ENCODE measurements around the gene INPPL1.
"Not testable (repeated sequence)": the region's sequence is repeated elsewhere in the genome, so short reads cannot be mapped to it uniquely, and the experiment has no call there.

INPPL1 gene

DNA sequence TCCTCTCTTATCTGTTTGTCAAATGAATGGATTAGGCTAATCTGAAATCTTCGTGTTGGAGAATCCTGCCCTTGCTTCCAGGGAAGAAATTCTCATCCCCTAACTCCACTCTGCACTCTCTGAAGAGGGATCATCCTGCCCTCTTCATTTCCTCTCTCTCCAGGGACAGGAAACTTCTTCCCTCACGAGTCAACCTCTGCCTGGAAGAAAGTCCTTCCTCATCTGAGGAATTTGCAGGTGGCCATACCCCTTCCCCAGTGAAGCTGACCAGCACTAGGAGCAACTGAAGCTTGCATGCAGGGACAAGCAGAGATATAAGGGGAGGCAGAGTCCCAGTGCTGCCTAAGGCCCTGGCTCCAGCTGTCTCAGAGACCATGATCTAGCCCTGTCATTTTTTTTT, 23.0 kb downstream of the INPPL1 start:
- no peak for DNase-seq

DNA sequence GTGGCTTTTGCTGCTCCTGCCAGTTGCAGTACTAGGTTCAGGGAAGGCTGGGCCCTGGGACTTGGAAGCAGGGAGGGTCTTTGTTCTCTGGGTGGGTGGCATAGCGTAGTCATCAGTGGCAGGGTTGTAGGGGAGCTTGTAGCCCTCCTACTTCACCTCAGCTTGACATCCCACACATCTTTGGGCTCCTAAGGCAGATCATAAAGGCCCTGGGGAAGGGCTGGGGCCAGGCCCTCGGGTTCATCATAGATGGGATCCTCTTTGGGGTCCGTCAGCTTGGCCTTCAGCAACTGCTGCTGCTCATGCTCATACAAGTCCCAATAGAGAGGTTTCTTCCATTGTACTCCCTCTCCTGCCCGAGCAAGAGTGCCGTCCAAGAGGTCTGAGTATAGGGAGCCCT, 25.4 kb downstream of the INPPL1 start:
- no peak for DNase-seq

DNA sequence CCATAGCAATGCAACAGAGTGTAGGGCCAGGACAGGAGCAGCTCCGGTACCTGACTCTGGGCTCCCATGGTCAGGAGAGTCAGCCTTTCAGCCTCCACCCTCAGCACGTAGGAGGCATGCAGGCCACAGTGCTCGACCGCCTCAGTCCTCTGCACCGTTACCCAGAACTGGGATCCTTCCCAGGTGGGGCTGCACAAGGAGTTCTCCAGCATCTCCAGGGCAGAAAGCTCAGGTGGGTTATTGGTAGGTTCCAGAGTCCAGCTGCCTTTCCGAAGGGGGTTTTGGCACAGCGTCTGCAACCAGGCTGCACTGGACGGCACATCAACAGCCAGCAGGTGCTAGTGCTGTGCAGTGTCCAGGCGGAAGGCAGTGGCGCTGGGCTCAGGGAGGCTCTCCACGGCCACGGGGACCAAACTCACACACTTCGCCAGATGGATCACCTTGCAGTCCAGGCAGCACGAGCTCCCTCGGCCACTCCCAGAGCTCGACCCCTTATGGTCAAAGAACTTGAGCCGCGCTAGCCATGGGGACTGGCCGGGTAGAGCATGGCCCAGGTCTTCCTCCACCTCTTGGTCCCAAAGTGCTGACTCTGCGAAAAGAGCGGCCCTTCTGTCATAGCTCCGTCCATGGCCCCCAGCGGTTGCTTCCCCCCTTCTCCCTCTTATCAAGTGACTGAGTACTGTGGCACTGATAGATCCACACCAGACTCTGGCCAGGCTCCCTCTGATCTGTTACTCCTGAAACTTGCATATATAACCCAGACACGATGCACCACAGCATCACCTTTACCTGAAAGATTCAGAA, 26.3 kb downstream of the INPPL1 start:
- no peak for DNase-seq

DNA sequence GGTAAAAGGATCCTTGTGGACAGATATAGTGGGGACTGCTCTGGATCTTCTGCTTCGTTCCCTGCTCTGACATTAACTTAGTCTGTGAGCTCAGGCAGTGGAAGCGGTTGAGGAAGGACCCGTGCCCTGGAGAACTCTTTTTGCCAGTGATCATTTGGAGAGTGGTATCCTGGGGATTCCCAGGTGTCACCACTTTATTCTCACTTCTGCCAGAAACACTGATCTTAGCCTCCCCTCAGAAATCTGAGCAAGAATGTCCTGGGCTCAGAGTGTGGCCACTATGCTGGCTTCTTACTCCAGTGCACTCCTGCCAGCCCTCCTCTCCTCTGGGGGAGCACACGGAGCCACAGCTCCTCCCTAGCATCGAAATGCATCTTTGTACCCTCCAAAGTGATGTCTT, 27.0 kb downstream of the INPPL1 start:
- DNase-seq: no peak

DNA sequence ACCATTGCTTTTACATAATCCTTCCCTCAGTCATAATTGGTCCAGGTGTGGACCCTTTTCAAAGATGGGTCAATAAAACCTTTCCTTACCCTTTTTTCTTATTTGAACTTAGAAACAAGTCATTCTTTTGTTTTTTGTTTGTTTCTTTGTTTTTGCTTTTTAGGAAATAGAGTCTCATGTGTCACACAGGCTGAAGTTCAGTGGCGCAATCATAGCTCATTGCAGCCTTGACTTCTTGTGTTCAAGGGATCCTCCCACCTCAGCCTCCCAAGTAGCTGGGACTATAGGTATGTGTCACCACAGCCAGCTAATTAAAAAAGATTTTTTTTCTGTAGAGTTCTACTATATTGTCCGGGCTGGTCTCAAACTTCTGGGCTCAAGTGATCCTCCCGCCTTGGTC, 28.8 kb downstream of the INPPL1 start:
- DNase-seq: no peak

DNA sequence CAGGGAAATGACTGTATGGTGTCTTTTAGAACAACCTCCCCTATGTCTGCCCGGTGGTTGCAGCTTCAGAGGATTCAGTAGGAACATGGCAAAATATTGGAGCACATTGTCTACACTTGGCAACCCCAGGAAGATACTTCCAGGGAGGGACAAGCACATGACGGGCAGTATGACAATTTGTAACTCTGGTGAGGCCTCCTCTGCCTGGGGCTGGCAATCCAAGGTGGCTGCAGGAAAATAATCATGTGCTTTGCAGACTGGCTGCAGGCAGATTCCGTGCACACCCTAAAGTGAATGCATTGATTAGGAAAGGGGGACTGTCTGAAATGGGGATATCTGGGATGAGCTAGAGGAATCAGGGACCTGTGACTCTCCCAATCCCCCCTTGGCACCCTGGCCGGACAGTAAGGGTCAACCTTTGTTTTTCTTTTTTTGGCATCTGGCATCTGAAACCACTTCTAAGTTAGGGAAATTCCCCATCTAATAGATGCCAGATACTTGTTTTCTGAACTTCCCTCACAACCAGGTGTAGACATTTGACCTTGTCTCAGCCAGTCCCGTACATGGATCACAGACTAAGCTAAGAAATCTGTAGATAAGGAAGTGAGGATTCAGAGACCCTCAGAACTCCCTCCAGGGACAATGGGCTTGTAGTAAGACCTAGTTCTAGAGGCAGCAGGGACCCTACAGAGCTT, 29.9 kb downstream of the INPPL1 start:
- no peak for DNase-seq

DNA sequence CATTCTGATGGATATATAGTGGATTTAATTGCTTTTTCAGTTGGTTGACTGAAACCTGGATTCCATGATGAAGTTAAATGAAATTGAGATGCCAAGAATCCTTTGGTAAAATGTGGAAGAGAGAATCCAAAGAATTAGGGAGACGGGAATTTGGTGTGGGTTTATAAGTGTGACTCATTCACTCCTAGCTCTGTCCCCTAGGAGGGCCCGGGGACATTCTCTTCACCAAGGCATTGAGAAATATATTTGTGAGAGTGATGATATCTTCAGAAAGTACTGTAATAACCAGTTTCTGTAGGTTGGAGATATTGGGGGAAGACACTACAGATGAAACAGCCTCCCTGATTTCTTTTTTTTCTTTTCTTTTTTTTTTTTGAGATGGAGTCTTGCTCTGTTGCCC, 33.0 kb downstream of the INPPL1 start:
- DNase-seq: no peak

DNA sequence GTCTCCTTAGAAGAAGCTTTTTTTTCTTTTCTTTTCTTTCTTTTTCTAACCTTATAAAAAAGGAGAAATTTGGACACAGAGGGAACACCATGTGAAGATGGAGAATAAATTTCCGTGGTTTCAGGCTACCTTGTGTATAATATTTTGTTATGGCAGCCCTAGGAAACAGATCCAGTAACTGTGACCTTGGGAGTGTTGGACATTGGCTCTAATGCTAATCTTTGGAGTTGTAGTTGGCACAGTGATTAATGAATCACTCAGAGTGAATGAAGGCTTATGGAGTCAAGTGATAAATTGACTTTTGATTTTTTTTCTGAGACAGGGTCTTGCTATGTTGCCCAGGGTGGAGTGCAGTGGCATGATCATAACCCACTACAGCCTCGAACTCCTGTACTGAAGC, 34.9 kb downstream of the INPPL1 start:
- DNase-seq: no peak

DNA sequence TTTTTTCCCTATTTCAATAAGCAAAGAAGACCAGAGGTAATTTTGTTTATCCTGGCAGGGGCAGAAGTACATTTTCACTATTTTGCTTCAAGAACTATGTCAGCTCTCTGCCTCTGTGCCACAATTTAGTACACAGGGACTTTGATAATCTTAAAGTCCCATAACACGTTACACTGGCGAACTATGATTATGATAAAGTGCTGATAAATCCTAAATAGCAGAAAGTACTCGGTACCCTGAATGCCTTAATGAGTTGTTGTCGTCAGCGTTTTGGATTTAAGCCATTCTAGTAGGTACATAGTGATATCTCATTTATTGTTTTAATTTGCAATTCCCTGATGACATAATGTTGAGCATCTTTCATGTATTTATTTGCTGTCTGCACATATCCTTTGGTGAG, 36.0 kb downstream of the INPPL1 start:
- no peak for DNase-seq

DNA sequence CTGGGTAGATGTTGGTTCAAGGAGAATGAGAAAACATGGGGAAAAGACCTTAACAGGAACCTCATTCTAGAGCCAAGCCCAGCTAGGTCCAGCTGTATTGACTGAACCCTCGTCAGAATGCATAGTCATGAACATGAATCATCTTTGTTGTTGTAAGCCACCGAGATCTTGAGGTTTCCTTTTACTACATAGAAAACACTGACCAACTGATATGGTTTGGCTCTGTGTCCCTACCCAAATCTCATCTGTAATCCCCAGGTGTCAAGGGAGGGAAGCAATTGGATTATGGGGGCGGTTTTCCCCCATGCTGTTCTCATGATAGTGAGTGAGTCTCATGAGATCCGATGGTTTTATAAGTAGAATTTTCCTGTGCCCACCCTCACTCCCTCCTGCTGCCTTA, 38.8 kb downstream of the INPPL1 start:
- DNase-seq: no peak

DNA sequence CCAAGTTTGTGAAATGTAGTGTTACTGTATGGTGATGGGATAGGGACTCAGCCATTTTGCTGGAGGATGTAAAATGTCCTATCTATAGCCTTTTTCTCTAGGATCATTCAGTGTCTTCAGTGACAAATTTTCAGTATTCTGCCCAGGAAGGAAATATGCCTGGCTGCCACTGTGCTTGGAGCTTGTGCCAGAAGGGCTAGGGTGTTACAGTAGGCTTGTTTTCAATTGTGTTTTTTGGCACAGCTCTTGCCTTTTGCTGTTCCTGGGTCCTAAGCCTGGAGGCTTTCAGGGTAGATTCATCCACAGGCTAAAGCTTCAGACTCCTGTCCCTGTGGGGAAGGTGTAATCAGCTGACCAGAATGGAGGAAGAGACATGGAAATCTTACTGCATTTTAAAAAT, 41.4 kb downstream of the INPPL1 start:
- no peak for DNase-seq

DNA sequence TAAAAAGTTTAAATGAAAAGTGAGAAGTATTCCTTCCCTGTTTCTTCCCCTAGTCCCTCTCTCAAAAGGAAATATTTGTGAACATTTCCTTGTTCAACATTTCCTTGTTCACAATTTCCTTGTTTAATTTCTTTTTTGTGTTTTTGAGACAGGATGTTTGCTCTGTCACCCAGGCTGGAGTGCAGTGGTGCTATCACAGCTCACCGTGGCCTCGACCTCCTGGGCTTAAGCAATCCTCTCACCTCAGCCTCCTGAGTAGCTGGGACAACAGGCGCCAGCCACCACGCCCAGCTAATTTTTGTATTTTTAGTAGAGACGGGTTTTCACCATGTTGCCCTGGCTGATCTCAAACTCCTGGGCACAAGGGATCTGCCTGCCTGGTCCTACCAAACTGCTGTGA, 42.4 kb downstream of the INPPL1 start:
- not testable (repeated sequence) for DNase-seq

DNA sequence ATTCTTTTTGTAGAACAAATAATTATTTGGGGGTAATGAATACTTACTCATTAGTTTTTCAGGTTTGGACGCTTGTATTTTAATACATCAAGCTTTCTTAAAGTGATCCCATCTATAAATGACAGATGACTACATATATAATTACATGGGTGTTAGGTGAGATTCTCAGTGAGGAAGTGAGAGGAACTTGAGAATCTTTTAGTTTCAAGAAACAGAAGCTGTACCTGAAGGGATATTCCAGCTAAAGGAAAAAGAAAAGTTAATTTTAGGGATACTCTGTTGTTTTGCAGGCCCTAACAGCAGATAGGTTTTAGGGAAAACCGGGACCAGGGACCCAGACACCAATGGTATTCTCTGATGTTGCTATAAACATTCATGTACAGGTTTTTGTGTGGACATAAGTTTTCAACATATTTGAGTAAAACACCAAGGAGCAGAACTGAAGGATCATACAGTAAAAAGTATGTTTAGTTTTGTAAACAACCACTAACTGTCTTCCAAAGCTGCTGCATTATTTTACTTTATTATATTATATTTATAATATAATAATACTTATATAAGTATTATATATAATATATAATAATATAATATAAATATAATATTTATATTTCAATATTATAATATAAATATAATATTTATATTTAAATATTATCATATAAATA, 43.5 kb downstream of the INPPL1 start:
- no peak for DNase-seq

DNA sequence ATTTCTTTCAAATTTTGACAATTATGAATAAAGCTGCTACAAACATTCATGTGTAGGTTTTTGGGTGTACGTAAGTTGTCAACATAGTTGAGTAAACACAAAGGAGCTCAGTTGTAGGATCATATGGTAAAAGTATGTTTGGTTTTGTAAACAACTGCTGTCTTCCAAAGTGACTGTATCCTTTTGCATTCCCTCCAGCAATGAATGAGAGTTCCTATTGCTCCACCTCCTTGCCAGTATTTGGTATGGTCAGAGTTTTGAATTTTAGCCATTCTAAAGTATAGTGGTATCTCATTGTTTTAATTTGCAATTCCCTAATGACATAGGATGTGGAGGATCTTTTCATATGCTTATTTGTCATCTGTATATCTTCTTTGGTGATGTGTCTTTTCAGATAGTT, 47.4 kb downstream of the INPPL1 start:
- no peak for DNase-seq

DNA sequence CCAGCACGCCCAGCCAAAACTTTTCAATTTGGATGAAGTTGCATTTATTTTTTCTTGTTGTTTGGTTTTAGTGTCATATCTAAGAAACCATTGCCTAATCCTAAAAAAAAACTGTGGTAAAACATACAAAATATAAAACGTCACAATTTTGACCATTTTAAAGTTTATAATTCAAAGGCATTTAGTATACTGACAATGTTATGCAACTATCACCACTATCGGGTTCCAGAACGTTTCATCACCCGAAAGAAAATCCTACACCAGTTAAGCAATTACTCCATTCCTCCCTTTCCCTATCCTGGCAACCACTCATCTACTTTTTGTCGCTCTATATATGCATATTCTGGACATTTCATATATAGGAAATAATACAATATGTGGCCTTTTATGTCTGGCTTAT, 49.9 kb downstream of the INPPL1 start:
- no peak for DNase-seq

DNA sequence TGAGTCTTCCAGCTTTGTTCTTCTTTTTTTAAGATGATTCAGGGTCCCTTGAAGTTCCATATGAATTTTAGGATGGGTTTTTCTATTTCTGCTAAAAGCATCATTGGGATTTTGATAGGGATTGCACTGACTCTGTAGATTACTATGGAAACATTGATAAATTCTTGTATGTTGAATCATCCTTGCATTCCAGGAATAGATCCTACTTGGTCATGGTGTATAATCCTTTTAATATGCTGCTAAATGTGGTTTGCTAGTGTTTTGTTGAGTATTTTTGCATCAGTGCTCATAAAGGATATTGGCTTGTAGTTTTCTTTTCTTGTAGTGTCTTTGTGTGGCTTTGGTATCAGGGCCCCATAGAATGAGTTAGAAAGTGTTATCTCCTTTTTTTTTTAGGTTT, 54.3 kb downstream of the INPPL1 start:
- no peak for DNase-seq

DNA sequence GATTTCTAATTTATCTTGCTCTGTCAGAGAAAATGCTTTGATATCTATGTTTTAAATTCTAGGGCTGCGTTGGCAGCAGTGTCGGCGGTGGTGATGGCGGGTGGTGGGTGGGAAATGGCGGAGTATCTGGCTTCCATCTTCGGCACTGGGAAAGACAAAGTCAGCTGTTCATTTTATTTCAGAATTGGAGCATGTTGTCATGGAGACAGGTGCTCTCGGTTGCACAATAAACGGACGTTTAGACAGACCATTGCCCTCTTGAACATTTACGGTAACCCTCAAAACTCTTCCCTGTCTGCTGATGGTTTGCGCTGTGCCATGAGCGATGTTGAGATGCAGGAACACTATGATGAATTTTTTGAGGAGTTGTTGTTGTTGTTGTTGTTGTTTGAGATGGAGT, 55.5 kb downstream of the INPPL1 start:
- no peak for DNase-seq

DNA sequence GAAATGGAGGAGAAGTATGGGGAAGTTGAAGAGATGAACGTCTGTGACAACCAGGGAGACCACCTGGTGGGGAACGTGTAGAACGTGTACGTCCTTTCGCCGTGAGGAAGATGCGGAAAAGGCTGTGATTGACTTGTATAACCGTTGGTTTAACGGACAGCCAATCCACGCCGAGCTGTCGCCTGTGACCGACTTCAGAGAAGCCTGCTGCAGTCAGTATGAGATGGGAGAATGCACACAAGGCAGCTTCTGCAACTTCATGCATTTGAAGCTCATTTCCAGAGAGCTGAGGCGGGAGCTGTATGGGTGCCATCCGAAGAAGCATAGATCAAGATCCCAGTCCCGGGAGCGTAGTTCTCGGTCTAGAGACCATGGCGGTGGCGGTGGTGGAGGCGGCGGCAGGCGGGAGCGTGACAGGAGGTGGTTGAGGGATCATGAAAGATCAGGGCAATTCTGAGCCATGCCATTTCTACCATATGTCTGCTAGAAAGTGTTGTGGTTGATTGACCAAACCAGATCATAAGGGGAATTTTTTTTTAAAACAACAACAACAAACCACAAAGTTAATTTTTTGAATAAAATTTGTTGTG, 56.3 kb downstream of the INPPL1 start:
- no peak for DNase-seq

DNA sequence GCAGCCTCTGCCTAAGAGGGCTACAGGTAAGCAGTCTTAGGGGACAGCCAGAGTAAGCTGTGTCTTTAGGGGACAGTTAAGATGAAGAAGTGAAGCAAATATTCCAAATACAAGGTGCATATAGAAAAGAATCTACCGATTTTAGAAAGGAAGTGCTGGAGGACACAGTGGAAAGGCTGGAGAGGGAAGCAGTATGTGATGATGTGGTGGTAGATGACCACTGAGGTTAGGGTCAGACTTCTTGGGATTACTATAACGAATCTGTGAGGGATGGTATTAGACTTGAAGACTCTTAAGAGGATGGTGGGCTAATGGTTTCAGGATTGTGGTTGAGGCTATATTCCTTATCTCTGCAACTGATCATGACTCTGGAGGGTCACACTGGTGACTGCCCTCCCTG, 59.4 kb downstream of the INPPL1 start:
- DNase-seq: no peak

DNA sequence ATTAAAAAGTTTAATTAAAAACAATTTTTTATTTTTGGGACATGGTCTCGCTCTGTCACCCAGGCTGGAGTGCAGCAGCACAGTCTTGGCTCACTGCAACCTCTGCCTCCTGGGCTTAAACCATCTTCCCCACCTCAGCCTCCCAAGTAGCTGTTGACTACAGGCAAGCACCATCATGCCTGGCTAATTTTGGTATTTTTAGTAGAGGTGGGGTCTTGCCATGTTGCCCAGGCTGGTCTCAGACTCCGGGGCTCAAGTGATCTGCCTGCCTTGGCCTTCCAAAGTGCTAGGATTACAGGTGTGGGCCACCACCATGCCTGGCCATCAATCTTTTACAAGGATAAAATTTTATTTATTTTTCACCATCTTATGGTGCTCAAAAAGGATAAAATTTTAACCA, 62.7 kb downstream of the INPPL1 start:
- DNase-seq: no peak
